Measurements from ENCODE around the gene SLC17A8.

- no peak for TF ChIP-seq CTCF (IDR thresholded peaks at IDR 0.05; ENCODE audit: poor library complexity, severe bottlenecking)
- no peak for TF ChIP-seq POLR2AphosphoS5 (IDR thresholded peaks at IDR 0.05)
- no peak for TF ChIP-seq EZH2 (IDR thresholded peaks at IDR 0.05; ENCODE audit: borderline replicate concordance, insufficient read depth, low read length, poor library complexity, severe bottlenecking)
These were observed 19.3 kb downstream of the SLC17A8 start for GRCh38 chr12:100376161-100376560.
